Amygdala (tissue), 56 donors: ENCODE results near the gene LAPTM5.

Experiments
- DNase-seq, 56 donors: peaks; one replicate each; lab custom pipeline; 2025; lab: John Stamatoyannopoulos, UW

The LAPTM5 gene

DNA sequence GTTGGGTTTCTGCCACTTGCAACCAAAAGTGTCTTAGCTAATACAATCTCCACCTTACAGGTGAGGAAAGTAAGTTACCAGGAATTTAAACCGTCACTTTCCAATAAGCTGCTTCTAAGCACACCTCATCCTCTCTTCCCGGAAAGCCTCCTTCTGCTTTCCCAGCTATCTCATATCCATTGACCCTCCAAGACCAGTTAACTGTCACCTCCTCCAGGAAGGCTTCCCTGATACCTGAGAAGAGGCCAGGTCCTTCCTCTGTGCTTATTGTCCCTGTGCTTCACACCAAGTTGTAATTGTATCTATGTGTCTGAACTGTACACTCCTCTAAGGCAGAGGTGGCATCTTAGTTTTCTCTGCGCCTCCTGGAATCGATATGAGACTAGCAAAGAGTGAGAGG lies 23.0 kb downstream of the LAPTM5 start:
- DNase-seq: no peak

DNA sequence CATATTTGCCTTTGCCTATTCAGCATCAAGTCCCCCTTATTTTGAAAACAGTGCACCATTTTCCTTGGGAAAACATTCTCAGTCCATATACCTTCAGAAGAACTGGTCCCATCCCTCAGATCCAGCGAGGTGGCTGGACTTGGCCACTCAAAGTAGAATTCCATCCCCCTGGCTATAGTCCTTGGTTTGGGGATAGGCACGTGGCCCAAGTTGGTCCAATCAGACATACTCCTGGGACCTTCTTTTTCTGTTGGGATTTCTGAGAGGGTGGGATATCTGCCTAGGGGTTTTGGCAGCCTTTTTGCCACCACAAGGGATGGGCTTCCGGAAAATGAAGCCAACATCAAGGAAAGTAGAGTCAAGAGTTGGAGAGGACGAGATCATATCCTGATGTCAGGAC lies 23.5 kb downstream of the LAPTM5 start:
- no peak for DNase-seq

GRCh38 chr1:30733493-30733892 lies 24.1 kb downstream of the LAPTM5 start:
- peak in 2 of 56 donors; percentile 35 to 48 for DNase-seq

- peak in 5 of 56 donors; percentile 12 to 35 (median 23) for DNase-seq
Measured at GRCh38 chr1:30732277-30732996, 25.1 kb downstream of the LAPTM5 start.

- DNase-seq: peak in 1 of 56 donors; percentile 22
Measured at GRCh38 chr1:30731806-30732276, 25.7 kb downstream of the LAPTM5 start.

DNA sequence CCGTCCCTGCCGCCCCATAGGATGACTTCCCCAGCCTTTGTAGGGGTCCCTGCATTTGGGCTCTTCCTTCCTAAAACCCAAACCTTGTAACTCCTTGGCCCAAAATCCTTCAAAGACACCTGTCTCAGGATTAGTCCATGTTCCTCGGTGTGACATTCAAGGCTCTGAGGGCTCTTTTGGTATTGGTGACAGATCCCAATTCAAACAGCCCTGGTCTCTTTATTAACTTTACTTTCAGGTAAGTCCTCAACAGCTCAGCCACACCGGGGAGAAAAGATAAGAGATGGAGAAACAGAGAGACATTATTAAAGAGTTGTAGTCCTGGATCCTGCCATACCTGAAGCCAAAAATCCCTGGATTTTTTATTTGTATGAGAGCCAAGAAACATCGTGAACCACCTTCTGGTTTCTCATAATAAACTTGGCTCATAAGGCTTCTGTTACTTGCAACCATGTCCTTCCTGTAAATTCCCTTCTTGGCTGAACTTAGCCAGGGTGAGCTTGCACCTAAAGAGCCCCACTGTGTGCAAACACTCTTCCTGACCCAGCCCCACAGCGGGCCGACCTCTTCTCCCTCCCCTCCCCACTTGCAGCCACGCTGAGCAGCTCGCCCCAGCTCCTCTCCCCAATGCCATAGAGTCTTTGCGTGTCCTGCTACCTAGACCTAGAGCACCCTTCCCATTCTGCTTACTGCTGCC lies 26.3 kb downstream of the LAPTM5 start:
- no peak for DNase-seq

DNA sequence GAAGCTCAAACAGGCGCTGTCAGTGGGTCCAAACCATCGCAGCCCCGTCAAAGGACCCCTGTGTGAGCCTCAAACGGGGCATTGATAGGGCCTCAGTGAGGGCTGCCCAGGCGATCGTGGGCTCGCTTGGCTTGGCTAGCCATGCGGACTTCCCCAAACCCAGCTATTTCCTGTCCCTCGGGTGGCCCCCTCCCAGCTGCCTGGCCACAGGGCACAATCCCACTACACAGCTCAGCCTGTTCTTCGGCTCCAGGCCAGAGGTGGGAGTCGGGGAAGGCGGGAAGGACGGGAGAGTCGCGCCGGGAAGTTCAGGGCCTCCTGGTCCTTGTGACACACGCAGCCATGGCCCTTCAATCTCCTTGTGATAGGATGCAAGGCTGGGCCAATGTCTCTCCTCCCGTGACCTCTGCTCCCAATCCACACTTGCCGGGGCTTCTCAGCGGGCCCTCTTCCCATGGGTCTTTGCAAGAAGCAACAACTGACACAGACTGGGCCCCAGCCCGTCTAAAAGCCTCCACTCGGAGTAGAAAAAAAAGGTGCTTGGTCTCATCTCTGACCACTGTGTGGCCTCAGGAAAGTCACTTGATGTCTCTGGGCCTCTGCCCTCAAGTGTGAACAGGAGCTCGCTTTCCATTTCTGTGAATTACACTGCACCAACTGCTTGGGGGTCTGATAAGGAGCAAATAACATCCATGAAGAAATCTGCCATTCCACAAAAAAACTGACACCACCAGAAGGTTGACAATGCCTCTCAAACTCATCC lies 27.0 kb downstream of the LAPTM5 start:
- peak in 23 of 56 donors; percentile 22 to 64 (median 33) for DNase-seq

- no peak for DNase-seq
Measured at GRCh38 chr1:30729901-30730300, 27.7 kb downstream of the LAPTM5 start.

- DNase-seq: no peak
Measured at GRCh38 chr1:30728832-30729638, 28.5 kb downstream of the LAPTM5 start.

- DNase-seq: no peak
Measured at GRCh38 chr1:30728340-30728739, 29.2 kb downstream of the LAPTM5 start.

GRCh38 chr1:30727824-30728223 lies 29.8 kb downstream of the LAPTM5 start:
- DNase-seq: peak in 1 of 56 donors; percentile 21

GRCh38 chr1:30726773-30727684 lies 30.5 kb downstream of the LAPTM5 start:
- DNase-seq: no peak

DNA sequence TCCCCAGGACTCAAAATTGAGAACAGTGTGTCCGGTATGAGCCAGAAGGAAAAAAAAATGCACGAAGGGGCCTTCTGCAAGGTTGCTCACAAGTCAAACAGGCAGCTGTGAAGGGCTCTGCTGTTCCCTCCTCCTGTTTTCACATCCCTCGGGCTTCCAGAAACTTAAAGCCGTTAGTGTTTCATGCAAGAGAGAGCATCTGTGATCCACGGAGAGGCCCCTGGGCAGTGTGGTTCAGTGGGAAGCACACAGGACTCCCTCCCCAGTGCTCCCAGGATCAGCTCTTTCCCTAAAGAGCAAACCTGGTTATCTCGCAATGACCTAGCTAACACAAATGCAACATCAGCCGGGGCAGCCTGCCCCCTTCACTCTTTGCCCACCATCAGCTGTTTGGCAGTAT lies 31.3 kb downstream of the LAPTM5 start:
- no peak for DNase-seq

DNA sequence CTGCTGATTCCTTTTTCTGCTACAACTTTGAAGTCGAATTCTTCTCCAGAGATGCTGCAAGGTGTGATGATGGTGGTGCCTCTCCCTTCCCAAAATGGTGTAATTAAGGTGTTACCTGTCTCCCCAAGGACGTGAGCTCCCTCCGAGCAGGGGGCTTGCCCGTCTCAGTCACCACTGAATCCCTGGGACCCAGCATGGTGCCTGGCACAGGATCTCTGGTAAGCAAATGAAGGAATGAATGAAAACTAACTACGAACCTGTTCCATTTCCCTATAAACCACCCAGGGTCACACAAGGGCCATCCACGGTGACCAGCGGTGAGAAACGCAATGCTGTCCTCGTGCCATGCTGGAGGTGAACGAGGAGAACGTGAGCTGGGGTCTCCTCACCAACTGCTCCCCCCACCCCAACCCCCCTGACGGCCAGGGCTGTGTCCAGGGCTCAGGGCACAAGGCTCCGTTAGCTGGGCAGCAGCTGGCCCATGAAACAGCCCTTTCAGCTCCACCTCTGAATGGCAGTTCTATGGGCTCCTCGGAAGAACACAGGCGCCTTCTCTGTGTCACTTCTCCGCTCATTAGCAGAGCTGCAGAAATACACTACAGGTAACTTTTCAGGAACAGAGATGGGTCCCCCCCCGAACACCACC lies 32.0 kb downstream of the LAPTM5 start:
- peak in 23 of 56 donors; percentile 9 to 64 (median 37) for DNase-seq

DNA sequence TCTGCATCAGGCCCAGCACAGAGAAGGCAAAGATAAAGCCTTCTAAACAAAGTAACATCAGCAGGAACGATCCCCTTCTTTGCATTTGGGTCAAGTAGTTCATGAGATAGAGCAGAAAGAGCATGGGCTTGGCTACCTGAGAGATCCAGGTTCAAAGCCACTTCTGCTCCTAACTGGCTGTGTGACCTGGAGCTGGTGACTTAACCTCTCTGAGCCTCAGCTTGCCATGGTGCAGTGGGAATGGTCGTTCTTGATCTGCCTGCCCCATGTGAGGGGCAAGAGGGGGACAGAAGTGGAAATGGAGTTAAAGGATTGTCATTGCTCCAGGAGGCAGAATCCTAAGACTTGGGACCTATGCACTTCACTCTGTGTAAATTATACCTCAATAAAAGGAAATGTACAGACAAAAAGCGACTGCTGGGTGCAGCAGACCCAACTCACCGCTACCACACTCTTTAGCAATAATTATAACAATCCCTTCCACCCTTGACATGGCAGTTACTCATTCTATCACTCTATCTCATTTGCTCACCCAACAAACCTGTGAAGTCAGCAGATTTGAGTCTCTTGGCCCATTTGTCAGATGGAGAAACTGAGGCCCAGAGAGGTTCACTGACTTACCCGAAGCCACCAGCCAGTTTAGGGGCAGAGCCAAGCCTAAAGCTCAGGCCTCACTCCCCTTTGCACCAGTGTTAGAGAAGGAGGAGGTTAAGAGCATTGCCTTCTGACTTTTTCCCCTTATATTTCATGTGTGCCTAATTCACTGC lies 32.7 kb downstream of the LAPTM5 start:
- no peak for DNase-seq

DNA sequence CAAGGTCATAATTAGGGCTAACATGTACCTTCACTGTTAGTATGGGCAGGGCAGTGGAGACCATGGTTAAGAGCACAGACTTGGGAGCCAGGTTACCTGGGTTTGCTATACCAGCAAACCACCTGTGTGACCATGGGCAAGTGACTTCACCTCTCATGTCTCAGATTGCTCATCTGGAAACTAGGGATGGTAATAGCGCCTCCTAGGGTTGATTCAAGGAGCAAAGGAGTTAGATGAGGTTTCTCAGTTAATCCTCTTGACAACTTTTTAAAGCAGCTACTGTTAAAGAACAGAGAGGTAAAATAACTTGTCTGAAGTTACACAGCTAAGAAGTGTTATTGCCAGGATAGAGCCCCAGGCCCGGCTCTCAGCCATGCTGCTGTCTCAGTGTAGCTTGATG lies 33.4 kb downstream of the LAPTM5 start:
- no peak for DNase-seq

- no peak for DNase-seq
Measured at GRCh38 chr1:30723331-30723755, 34.2 kb downstream of the LAPTM5 start, which contains the start of gene MATN1. Gene MATN1, minus strand, starts transcription at chr1:30723585. Its CDS starts 34 bp downstream, at chr1:30723551.
